SK-N-SH (cell line): ENCODE results near the gene ALDH7A1. TPM values are rescaled to one million over a fixed set of nuclear protein-coding genes. Genes with fewer than 3 reads are reported as not detected.

Experiments used
- CTCF ChIA-PET: fragments of 300-600, 350-600 bp; formaldehyde crosslinking; extraction: SDS; loops from one replicate; lab custom pipeline; 2021; lab: Yijun Ruan, JAX
- POLR2A ChIA-PET: fragments of 350-600 bp; sonication (Branson Sonifier 250); formaldehyde crosslinking; extraction: SDS; loops from one replicate; lab custom pipeline; 2020; ENCODE audit warnings: antibody characterized with exemption, inconsistent platforms; lab: Yijun Ruan, JAX
- DNase-seq: peaks from one replicate; pipeline ENCODE4 v3.0.0; 2012
- H2AFZ ChIP-seq: fragments of 200-600 bp; sonication (generic); 2 replicates; pipeline ENCODE4 v1.8.1; 2016; ENCODE audit warnings: antibody characterized with exemption, mild to moderate bottlenecking, low read depth
- H3F3A ChIP-seq: fragments of 200-600 bp; sonication (generic); replicated peaks from 2 replicates; pipeline ENCODE3; 2016; ENCODE audit warnings: antibody characterized with exemption, mild to moderate bottlenecking; ENCODE audit not compliant: insufficient read depth
- H3K27ac ChIP-seq, 2 experiments: fragments of 200-500 bp in 1 of 2; fragments of 200-600 bp in 1 of 2; sonication (Bioruptor generic) in 1 of 2; sonication (generic), shearing (Covaris generic) in 1 of 2; 2 replicates each; pipeline versions ENCODE4 v1.5.1 to v1.6.1; 2014 to 2016; ENCODE audit warnings: low read depth in 2 of 2, inconsistent platforms in 1 of 2, low read length in 1 of 2, mild to moderate bottlenecking in 1 of 2, mixed read lengths in 1 of 2
- H3K27me3 ChIP-seq: fragments of 200-600 bp; sonication (generic), shearing (Covaris generic); 2 replicates; pipeline ENCODE4 v1.6.1; 2016; ENCODE audit warnings: mixed run types; ENCODE audit not compliant: insufficient read depth
- H3K36me3 ChIP-seq, 2 experiments: fragments of 200-500 bp in 1 of 2; fragments of 200-600 bp in 1 of 2; sonication (Bioruptor generic) in 1 of 2; sonication (generic) in 1 of 2; replicated peaks in 1 of 2; 2 replicates each; pipeline versions ENCODE3 to v1.5.1; 2014 to 2016; ENCODE audit warnings: low read length in 1 of 2, mild to moderate bottlenecking in 1 of 2; ENCODE audit not compliant: insufficient read depth in 2 of 2, control insufficient read depth in 1 of 2
- H3K4me1 ChIP-seq, 2 experiments: fragments of 200-500 bp in 1 of 2; fragments of 200-600 bp in 1 of 2; sonication (Bioruptor generic) in 1 of 2; sonication (generic), shearing (Covaris generic) in 1 of 2; 2 replicates each; pipeline versions ENCODE4 v1.5.1 to v1.6.1; 2014 to 2016; ENCODE audit warnings: low read depth in 1 of 2, low read length in 1 of 2, mixed run types in 1 of 2; ENCODE audit not compliant: insufficient read depth in 2 of 2, control insufficient read depth in 1 of 2
- H3K4me2 ChIP-seq: fragments of 200-600 bp; sonication (generic), shearing (Covaris generic); 2 replicates; pipeline ENCODE4 v1.6.1; 2017; ENCODE audit warnings: mixed run types
- H3K4me3 ChIP-seq, 2 experiments: fragments of 200-500 bp in 1 of 2; fragments of 200-600 bp in 1 of 2; sonication (Bioruptor generic) in 1 of 2; sonication (generic), shearing (Covaris generic) in 1 of 2; 2 replicates each; pipeline versions ENCODE4 v1.5.1 to v1.8.1; 2014 to 2016; ENCODE audit warnings: low read depth in 2 of 2, inconsistent platforms in 1 of 2, low read length in 1 of 2, mild to moderate bottlenecking in 1 of 2, mixed read lengths in 1 of 2, moderate library complexity in 1 of 2
- H3K79me2 ChIP-seq: fragments of 200-600 bp; sonication (generic); 2 replicates; pipeline ENCODE4 v1.8.1; 2017; ENCODE audit warnings: mild to moderate bottlenecking; ENCODE audit not compliant: insufficient read depth
- H3K9ac ChIP-seq: fragments of 200-600 bp; sonication (generic); 2 replicates; pipeline ENCODE4 v1.6.1; 2017; ENCODE audit warnings: mixed run types
- H3K9me2 ChIP-seq: fragments of 200-600 bp; sonication (generic); 2 replicates; pipeline ENCODE4 v1.6.1; 2017; ENCODE audit warnings: mixed run types
- H3K9me3 ChIP-seq: fragments of 200-600 bp; sonication (generic); 2 replicates; pipeline ENCODE4 v1.6.1; 2017; ENCODE audit warnings: mixed run types, mild to moderate bottlenecking, moderate library complexity
- H4K20me1 ChIP-seq: fragments of 200-600 bp; sonication (generic); 2 replicates; pipeline ENCODE4 v1.6.1; 2017; ENCODE audit warnings: mild to moderate bottlenecking, mixed run types; ENCODE audit not compliant: insufficient read depth
- CHD2 ChIP-seq: fragments of 150-350 bp; IDR thresholded peaks from 2 replicates; pipeline ENCODE4 v1.6.1; 2018; ENCODE audit warnings: low read length; ENCODE audit not compliant: partially characterized antibody
- CTCF ChIP-seq: fragments of 200-600 bp; sonication (generic); IDR thresholded peaks from 2 replicates; pipeline ENCODE4 v1.6.1; 2017; ENCODE audit warnings: antibody characterized with exemption, mild to moderate bottlenecking, moderate library complexity
- FOSL2 ChIP-seq: IDR thresholded peaks from 2 replicates; pipeline ENCODE4 v1.4.0; 2012; ENCODE audit warnings: low read depth, mild to moderate bottlenecking, moderate library complexity, borderline replicate concordance
- GABPA ChIP-seq: IDR thresholded peaks from 2 replicates; pipeline ENCODE4 v1.4.0; 2012; ENCODE audit warnings: low read depth, mild to moderate bottlenecking
- GATA2 ChIP-seq: sonication (generic); formaldehyde crosslinking; IDR thresholded peaks from 2 replicates; pipeline ENCODE4 v1.5.0; 2020; ENCODE audit warnings: mild to moderate bottlenecking, missing genetic modification reagents
- IRF3 ChIP-seq: fragments of 150-350 bp; IDR thresholded peaks from 2 replicates; pipeline ENCODE4 v1.6.1; 2016; ENCODE audit warnings: mild to moderate bottlenecking, low read depth, low read length
- MAX ChIP-seq: IDR thresholded peaks from 2 replicates; pipeline ENCODE4 v1.4.0; 2012; ENCODE audit warnings: low read depth
- MXI1 ChIP-seq: IDR thresholded peaks from 2 replicates; pipeline ENCODE4 v1.6.1; 2012; ENCODE audit warnings: mild to moderate bottlenecking, low read depth, low read length, improper control_type of control experiment
- NRF1 ChIP-seq: IDR thresholded peaks from 2 replicates; pipeline ENCODE4 v1.6.1; 2012; ENCODE audit warnings: low read depth, mild to moderate bottlenecking, low read length
- PBX3 ChIP-seq: IDR thresholded peaks from 2 replicates; pipeline ENCODE4; 2012
- POLR2AphosphoS5 ChIP-seq: IDR thresholded peaks from 2 replicates; pipeline ENCODE4 v1.6.1; 2012; ENCODE audit warnings: low read depth, low read length
- RAD21 ChIP-seq: IDR thresholded peaks from 2 replicates; pipeline ENCODE4 v1.6.1; 2012; ENCODE audit warnings: mild to moderate bottlenecking, low read length
- RFX5 ChIP-seq: IDR thresholded peaks from 2 replicates; pipeline ENCODE4 v1.6.1; 2012; ENCODE audit warnings: mild to moderate bottlenecking, improper control_type of control experiment, low read length
- SIN3A ChIP-seq: IDR thresholded peaks from 2 replicates; pipeline ENCODE4 v1.6.1; 2012; ENCODE audit warnings: low read depth, mild to moderate bottlenecking, low read length, moderate library complexity, borderline replicate concordance
- SMC3 ChIP-seq: IDR thresholded peaks from 2 replicates; pipeline ENCODE4 v1.6.1; 2012; ENCODE audit warnings: low read depth, low read length, improper control_type of control experiment
- TAF1 ChIP-seq: IDR thresholded peaks from 2 replicates; pipeline ENCODE4 v1.6.1; 2012; ENCODE audit warnings: low read depth, mild to moderate bottlenecking, low read length, moderate library complexity, borderline replicate concordance
- TCF12 ChIP-seq: IDR thresholded peaks from 2 replicates; pipeline ENCODE4 v1.4.0; 2012
- YY1 ChIP-seq: IDR thresholded peaks from 2 replicates; pipeline ENCODE4 v1.4.0; 2012; ENCODE audit warnings: low read depth, mild to moderate bottlenecking
- WGBS: methylation state at CpG from one replicate; pipeline ENCODE4 v1.1.6; 2017; ENCODE audit warnings: low lambda C conversion rate; 5-methylcytosine and 5-hydroxymethylcytosine counted together
- polyA plus RNA-seq, 3 experiments: library from polyadenylated mRNA; depleted of rRNA; stranded (reverse); fragments of >200 nt; gene quantifications; 2 replicates each; pipeline ENCODE4 v1.2.3, GENCODE V29; 2012

ALDH7A1 gene
- polyA plus RNA-seq, 1 of the 3 experiments (the other 2 are of a cell fraction): 44.5 TPM

GRCh38 chr5:126514131-126514557, 80.9 kb downstream of the ALDH7A1 start:
- ChIA-PET POLR2A (no interaction called here), CTCF (interaction anchor here (1.7 kb wide), 1 partner anchor 14 kb away, joined by 6 read pairs; no protein-coding TSS in a partner anchor)
- no peaks in the 10 kb centered on the region for H3K27me3 ChIP-seq
- H4K20me1 ChIP-seq: no peaks in the 10 kb centered on the region
- no peaks in the 10 kb centered on the region for H3K9me3 ChIP-seq
- no peak overlapping the region for H3K9ac ChIP-seq
- no peak overlapping the region for H3K4me2 ChIP-seq
- peaks cover 6 to 20% of the 10 kb centered on the region in 2 experiments; a peak in 3 of 4 replicates for H3K4me1 ChIP-seq
- no peaks in the 10 kb centered on the region for H3F3A ChIP-seq
- TF ChIP-seq FOSL2 (no peak), PBX3 (no peak), TAF1 (no peak), CTCF (no peak), SIN3A (no peak), TCF12 (no peak), GABPA (no peak), MXI1 (no peak), CHD2 (no peak), YY1 (no peak), SMC3 (no peak), IRF3 (no peak), RAD21 (no peak), NRF1 (no peak), MAX (no peak), GATA2 (CRISPR knock-in tag) (no peak), RFX5 (no peak), POLR2AphosphoS5 (no peak)
- no peaks in the 10 kb centered on the region for H3K36me3 ChIP-seq
- no peak overlapping the region for H3K4me3 ChIP-seq
- no peaks in the 10 kb centered on the region for H3K79me2 ChIP-seq
- no peak for DNase-seq
- H3K27ac ChIP-seq: no peak overlapping the region
- H3K9me2 ChIP-seq: no peaks in the 10 kb centered on the region
- 75% methylated on average over 4 of the region's 4 CpGs for WGBS
- no peak overlapping the region for H2AFZ ChIP-seq
